Measurements from ENCODE around the gene PDE4D. TPM values are rescaled to one million over a fixed set of nuclear protein-coding genes. Genes with fewer than 3 reads are reported as not detected.

The PDE4D gene
- total RNA-seq, 1 experiment from 2014 or later = 2.1 TPM

DNA sequence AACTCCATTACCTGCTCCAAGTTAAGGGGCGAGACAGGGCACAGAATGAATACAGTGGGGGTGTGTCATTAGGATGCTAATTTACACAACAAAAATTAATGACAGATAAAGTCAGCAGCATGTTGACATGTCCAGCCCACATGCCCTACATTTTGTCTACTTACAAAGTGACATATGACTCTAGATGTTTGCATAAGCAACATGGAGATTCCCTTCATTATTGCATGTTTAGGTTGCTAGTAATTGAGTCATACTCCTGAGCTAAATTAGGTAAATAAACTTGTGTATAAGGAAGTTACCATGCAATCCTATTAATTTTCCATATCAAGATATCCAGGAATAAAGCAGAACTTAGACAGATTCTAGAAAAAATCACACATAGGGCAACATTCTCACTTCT is 232.2 kb downstream of the PDE4D start:
- H3K9me3 ChIP-seq (ENCODE audit: control insufficient read depth, low read depth, low read length) = no peaks in the 10 kb centered on the region
- no peaks in the 10 kb centered on the region for H4K20me1 ChIP-seq (ENCODE audit: control insufficient read depth, insufficient read depth, insufficient read length)
- WGBS (ENCODE audit: extremely low coverage, insufficient read length, low lambda C conversion rate) = no CpG with 5 or more reads among the region's 1 CpG
- H3K14ac ChIP-seq (ENCODE audit: insufficient read depth, low read length) = no peak overlapping the region
- no peak overlapping the region for H3K27ac ChIP-seq (ENCODE audit: insufficient read length, low read depth, low read length)
- H2BK120ac ChIP-seq (ENCODE audit: low read depth, low read length, poor library complexity, severe bottlenecking) = no peak overlapping the region
- H3K23ac ChIP-seq (ENCODE audit: insufficient read length, low read depth, low read length) = no peak overlapping the region
- no peak for DNase-seq
- no peak overlapping the region for H2BK12ac ChIP-seq (ENCODE audit: insufficient read length, low read depth, low read length)
- no peaks in the 10 kb centered on the region for H3K36me3 Mint-ChIP-seq (ENCODE audit: insufficient read depth in 1 of 3, low read depth in 3 of 3)
- H3K4me2 ChIP-seq (ENCODE audit: insufficient read depth, insufficient read length, low read length) = no peak overlapping the region
- no peaks in the 10 kb centered on the region for H3K27me3 ChIP-seq (ENCODE audit: insufficient read depth, low read length)
- no peaks in the 10 kb centered on the region for H3K79me1 ChIP-seq (ENCODE audit: insufficient read depth, low read depth, low read length, poor library complexity, severe bottlenecking)
- peaks cover 11 to 18% of the 10 kb centered on the region in 2 experiments for H3K4me1 Mint-ChIP-seq
- no peak overlapping the region for H2AK5ac ChIP-seq (ENCODE audit: insufficient read length, low read length)
- H3K4me3 Mint-ChIP-seq = no peak overlapping the region
- H4K91ac ChIP-seq (ENCODE audit: insufficient read length, low read depth, low read length) = no peak overlapping the region
- no peak overlapping the region for H3K9ac ChIP-seq (ENCODE audit: extremely low read depth, insufficient read length, low read length)
- H3K18ac ChIP-seq (ENCODE audit: insufficient read length, low read depth, low read length) = no peak overlapping the region
- no peaks in the 10 kb centered on the region for H3K27me3 Mint-ChIP-seq (ENCODE audit: low read depth)
- TF ChIP-seq, protein P1, sequence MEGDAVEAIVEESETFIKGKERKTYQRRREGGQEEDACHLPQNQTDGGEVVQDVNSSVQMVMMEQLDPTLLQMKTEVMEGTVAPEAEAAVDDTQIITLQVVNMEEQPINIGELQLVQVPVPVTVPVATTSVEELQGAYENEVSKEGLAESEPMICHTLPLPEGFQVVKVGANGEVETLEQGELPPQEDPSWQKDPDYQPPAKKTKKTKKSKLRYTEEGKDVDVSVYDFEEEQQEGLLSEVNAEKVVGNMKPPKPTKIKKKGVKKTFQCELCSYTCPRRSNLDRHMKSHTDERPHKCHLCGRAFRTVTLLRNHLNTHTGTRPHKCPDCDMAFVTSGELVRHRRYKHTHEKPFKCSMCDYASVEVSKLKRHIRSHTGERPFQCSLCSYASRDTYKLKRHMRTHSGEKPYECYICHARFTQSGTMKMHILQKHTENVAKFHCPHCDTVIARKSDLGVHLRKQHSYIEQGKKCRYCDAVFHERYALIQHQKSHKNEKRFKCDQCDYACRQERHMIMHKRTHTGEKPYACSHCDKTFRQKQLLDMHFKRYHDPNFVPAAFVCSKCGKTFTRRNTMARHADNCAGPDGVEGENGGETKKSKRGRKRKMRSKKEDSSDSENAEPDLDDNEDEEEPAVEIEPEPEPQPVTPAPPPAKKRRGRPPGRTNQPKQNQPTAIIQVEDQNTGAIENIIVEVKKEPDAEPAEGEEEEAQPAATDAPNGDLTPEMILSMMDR (conservative IDR thresholded peaks at IDR 0.05) = no peak
- H3T11ph ChIP-seq (ENCODE audit: low read length) = no peak overlapping the region
- H3K56ac ChIP-seq (ENCODE audit: insufficient read length, low read depth, low read length) = no peak overlapping the region
- no peak overlapping the region for H2BK20ac ChIP-seq (ENCODE audit: low read depth, low read length, poor library complexity, severe bottlenecking)
- H2AFZ ChIP-seq (ENCODE audit: low read length) = no peak overlapping the region
- no peaks in the 10 kb centered on the region for H3K23me2 ChIP-seq (ENCODE audit: insufficient read length, low read depth, low read length, poor library complexity, severe bottlenecking)
- no peaks in the 10 kb centered on the region for H3K9me3 Mint-ChIP-seq
- no peak overlapping the region for H4K8ac ChIP-seq (replicated peaks; ENCODE audit: insufficient read length, low read depth, low read length)
- no peak overlapping the region for H2BK15ac ChIP-seq (ENCODE audit: low read depth, low read length)
- H3K79me2 ChIP-seq (ENCODE audit: insufficient read depth, low read length) = no peaks in the 10 kb centered on the region
- no peak overlapping the region for H4K5ac ChIP-seq (ENCODE audit: insufficient read length, low read depth, low read length)
- no peak overlapping the region for H2BK5ac ChIP-seq (ENCODE audit: insufficient read length, low read length)
- H3K4ac ChIP-seq (ENCODE audit: low read depth, low read length) = no peak overlapping the region
- no peaks in the 10 kb centered on the region for H3K4me1 ChIP-seq (ENCODE audit: insufficient read depth, low read length)
- H3K27ac Mint-ChIP-seq = no peak overlapping the region
